ENCODE data around the gene TIMM22. TPM values are rescaled to one million over a fixed set of nuclear protein-coding genes. Genes with fewer than 3 reads are reported as not detected.

TIMM22 gene
- total and polyA plus RNA-seq, 2 donors from 2014 or later: 14.6 to 17.3 TPM

DNA sequence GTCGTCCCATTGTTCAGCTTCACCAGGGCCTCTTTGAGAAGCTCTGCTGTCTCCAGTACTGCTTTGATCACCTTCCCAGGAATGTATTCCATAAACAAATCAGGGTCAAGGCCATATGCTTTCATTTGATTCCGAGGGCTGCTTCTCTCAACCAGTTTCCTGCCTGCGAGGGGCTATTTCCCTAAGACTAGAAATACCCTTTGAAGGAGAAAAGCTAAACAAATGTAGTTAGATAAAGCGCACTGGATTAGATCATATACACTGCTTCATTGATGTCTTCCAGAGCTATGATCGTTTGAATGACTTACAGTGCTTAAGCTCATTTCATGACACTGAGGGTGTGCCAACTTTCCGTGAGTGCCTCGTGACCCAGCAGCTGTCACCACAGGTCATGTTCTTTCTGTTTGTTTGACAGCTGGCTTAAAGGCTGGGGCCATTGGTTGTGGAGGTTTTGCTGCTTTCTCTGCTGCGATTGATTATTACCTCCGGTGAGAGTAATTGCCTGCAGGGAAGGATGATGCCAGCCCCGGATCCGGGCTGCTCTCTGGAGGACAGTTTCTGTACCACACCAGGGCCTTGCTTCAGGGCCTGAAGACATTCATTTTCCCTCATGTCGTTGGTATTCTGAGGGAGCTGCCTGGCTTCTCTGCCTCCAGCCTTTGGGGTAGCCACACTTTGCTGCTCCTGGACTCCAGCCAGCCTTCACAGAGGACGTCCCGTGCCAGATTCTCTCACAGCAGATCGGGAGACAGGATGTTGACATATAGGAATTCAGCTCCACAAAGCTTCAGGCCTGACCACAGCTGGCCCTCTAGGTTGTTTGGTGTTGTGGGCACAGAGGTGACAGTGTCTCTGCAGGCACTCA, 3.9 kb downstream of the TIMM22 start:
- FAIRE-seq (no peak), DNase-seq (peak in 2 of 5 donors; percentile 39 to 41)
- H3K4me3 ChIP-seq (ENCODE audit: low read length in 3 of 3): no peak overlapping the region
- H3K36me3 ChIP-seq (ENCODE audit: control insufficient read depth in 2 of 3, insufficient read depth in 3 of 3, low read length in 3 of 3): peaks cover 6 to 29% (median 9%) of the 10 kb centered on the region in 3 donors
- no peaks in the 10 kb centered on the region for H3K27me3 ChIP-seq (ENCODE audit: control insufficient read depth, insufficient read depth, low read length)
- no peak overlapping the region for H3K27ac ChIP-seq (ENCODE audit: low read depth in 2 of 2, low read length in 2 of 2)
- H3K9me3 ChIP-seq (ENCODE audit: control insufficient read depth in 2 of 3, insufficient read depth in 1 of 3, low read length in 3 of 3): no peaks in the 10 kb centered on the region
- no peak overlapping the region for H3K9ac ChIP-seq (ENCODE audit: low read length in 3 of 3)
- TF ChIP-seq, protein P1, sequence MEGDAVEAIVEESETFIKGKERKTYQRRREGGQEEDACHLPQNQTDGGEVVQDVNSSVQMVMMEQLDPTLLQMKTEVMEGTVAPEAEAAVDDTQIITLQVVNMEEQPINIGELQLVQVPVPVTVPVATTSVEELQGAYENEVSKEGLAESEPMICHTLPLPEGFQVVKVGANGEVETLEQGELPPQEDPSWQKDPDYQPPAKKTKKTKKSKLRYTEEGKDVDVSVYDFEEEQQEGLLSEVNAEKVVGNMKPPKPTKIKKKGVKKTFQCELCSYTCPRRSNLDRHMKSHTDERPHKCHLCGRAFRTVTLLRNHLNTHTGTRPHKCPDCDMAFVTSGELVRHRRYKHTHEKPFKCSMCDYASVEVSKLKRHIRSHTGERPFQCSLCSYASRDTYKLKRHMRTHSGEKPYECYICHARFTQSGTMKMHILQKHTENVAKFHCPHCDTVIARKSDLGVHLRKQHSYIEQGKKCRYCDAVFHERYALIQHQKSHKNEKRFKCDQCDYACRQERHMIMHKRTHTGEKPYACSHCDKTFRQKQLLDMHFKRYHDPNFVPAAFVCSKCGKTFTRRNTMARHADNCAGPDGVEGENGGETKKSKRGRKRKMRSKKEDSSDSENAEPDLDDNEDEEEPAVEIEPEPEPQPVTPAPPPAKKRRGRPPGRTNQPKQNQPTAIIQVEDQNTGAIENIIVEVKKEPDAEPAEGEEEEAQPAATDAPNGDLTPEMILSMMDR (IDR thresholded peaks at IDR 0.05; ENCODE audit: borderline replicate concordance, extremely low read depth, insufficient read depth): no peak
- H3K4me1 ChIP-seq (ENCODE audit: control insufficient read depth in 2 of 3, insufficient read depth in 2 of 3, low read depth in 1 of 3, low read length in 3 of 3): peaks cover 0 to 38% (median 35%) of the 10 kb centered on the region in 3 donors
- intact Hi-C loops (cut with DNase I): no loop called here

DNA sequence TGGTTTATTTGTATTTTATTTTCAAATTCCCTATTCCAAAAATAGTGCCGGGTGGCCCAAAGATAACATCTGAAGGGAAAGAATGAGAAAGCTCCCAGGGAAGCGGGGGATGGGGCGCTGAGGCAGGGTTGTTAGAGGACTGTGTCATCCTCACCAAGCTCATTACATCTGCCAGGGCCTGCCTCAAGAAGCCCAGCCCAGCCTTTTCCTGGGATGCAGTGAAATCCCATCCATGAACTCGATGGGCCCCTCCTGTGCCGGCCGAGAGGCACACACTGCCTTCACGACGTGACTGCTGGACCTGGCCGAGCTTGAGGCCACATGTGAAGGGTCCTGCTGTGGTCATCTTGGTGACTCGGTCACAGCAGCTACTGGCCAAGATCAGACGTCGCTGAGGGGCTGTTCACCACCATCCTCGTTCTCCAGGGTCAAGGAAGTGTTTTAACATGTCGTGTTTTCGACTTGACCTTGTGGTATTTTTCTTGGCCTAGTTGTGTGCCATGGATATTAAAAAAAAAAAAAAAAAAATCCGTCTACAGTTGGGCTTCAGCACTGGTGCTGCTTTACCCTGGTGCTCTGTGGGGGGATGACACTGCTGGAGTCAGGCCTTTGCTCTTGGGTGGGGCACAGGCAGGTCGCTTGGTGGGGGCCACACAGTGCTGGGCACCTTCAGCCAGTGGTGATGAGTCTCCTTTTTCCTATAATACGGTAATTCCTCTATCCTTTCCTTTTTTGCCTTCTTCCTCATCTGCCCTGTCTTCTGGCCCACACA, 4.9 kb downstream of the TIMM22 start:
- Histone ChIP-seq H3K9ac (ENCODE audit: low read length in 3 of 3) (peak overlapping the region in 1 of 3 donors; percentile 38), H3K27me3 (ENCODE audit: control insufficient read depth, insufficient read depth, low read length) (no peaks in the 10 kb centered on the region), H3K4me3 (ENCODE audit: low read length in 3 of 3) (no peak overlapping the region), H3K4me1 (ENCODE audit: control insufficient read depth in 2 of 3, insufficient read depth in 2 of 3, low read depth in 1 of 3, low read length in 3 of 3) (peaks cover 0 to 45% (median 38%) of the 10 kb centered on the region in 3 donors), H3K27ac (ENCODE audit: low read depth in 2 of 2, low read length in 2 of 2) (peak overlapping the region in 1 of 2 donors; percentile 47), H3K9me3 (ENCODE audit: control insufficient read depth in 2 of 3, insufficient read depth in 1 of 3, low read length in 3 of 3) (no peaks in the 10 kb centered on the region), H3K36me3 (ENCODE audit: control insufficient read depth in 2 of 3, insufficient read depth in 3 of 3, low read length in 3 of 3) (peaks cover 6 to 29% (median 9%) of the 10 kb centered on the region in 3 donors)
- TF ChIP-seq, protein P1 (IDR thresholded peaks at IDR 0.05; ENCODE audit: borderline replicate concordance, extremely low read depth, insufficient read depth): no peak
- FAIRE-seq: no peak
- intact Hi-C loops (cut with DNase I): no loop called here
- peak in 2 of 5 donors; percentile 47 to 84 for DNase-seq

DNA sequence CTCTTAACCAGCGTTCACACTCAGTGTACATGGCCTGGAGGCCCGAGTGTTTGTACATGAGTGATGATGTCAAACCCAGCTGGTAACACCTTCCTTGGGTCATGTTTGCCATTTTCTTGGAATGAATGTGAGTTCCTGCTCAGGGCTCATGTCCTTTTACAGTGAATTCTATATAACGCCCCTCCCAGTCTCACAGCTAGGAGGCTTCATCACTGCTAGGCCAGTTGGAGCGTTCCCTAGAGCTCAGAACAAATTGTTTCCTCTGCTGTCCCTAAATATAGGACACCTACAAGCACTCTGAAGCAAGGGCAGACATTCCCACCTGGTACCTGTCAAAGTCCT, 5.5 kb downstream of the TIMM22 start:
- Histone ChIP-seq H3K27me3 (ENCODE audit: control insufficient read depth, insufficient read depth, low read length) (no peaks in the 10 kb centered on the region), H3K36me3 (ENCODE audit: control insufficient read depth in 2 of 3, insufficient read depth in 3 of 3, low read length in 3 of 3) (peaks cover 6 to 34% (median 12%) of the 10 kb centered on the region in 3 donors), H3K27ac (ENCODE audit: low read depth in 2 of 2, low read length in 2 of 2) (peak overlapping the region in 1 of 2 donors; percentile 47), H3K4me3 (ENCODE audit: low read length in 3 of 3) (no peak overlapping the region), H3K4me1 (ENCODE audit: control insufficient read depth in 2 of 3, insufficient read depth in 2 of 3, low read depth in 1 of 3, low read length in 3 of 3) (peaks cover 0 to 45% (median 38%) of the 10 kb centered on the region in 3 donors), H3K9ac (ENCODE audit: low read length in 3 of 3) (peak overlapping the region in 1 of 3 donors; percentile 38), H3K9me3 (ENCODE audit: control insufficient read depth in 2 of 3, insufficient read depth in 1 of 3, low read length in 3 of 3) (no peaks in the 10 kb centered on the region)
- FAIRE-seq (no peak), DNase-seq (no peak)
- intact Hi-C loops (cut with DNase I): no loop called here
- TF ChIP-seq, protein P1 (IDR thresholded peaks at IDR 0.05; ENCODE audit: borderline replicate concordance, extremely low read depth, insufficient read depth): no peak

Measured in kidney (tissue), 14 donors.